Kidney epithelial cell (primary cell): Measurements from ENCODE around the gene SHQ1. TPM values are rescaled to one million over a fixed set of nuclear protein-coding genes. Genes with fewer than 3 reads are reported as not detected.
"Not testable (repeated sequence)": the region's sequence is repeated elsewhere in the genome, so short reads cannot be mapped to it uniquely, and the experiment has no call there.

ENCODE experiments used
- DNase-seq: peaks from one replicate; pipeline ENCODE4 v3.0.0-alpha.2; 2010; ENCODE audit warnings: low read depth
- H3K27me3 ChIP-seq: 2 replicates; pipeline ENCODE4 v1.6.0; 2011; ENCODE audit warnings: low read length; ENCODE audit not compliant: control insufficient read depth, insufficient read depth
- H3K36me3 ChIP-seq: 2 replicates; pipeline ENCODE4 v1.5.1; 2011; ENCODE audit warnings: low read length; ENCODE audit not compliant: control insufficient read depth, insufficient read depth
- H3K4me3 ChIP-seq: 2 replicates; pipeline ENCODE4 v1.5.1; 2011; ENCODE audit warnings: low read depth, mild to moderate bottlenecking, control low read depth, low read length
- total RNA-seq: library from RNA; depleted of rRNA; stranded (reverse); fragments of >200 nt; gene quantifications from 2 replicates; pipeline ENCODE4 v1.2.3, GENCODE V29; 2015
- TF ChIP-seq, protein P1 (sequence below): IDR thresholded peaks from 2 replicates; pipeline ENCODE4 v1.5.1; 2011; ENCODE audit warnings: mild to moderate bottlenecking, moderate library complexity, low read length, control low read depth, inconsistent platforms; ENCODE audit not compliant: insufficient read depth, poor library complexity, severe bottlenecking

SHQ1 gene
- total RNA-seq, 1 donor from 2014 or later: 18.6 TPM

GRCh38 chr3:72721683-72722381, 126.4 kb downstream of the SHQ1 start:
- H3K4me3 ChIP-seq: no peak overlapping the region
- no peaks in the 10 kb centered on the region for H3K36me3 ChIP-seq
- TF ChIP-seq, protein P1, sequence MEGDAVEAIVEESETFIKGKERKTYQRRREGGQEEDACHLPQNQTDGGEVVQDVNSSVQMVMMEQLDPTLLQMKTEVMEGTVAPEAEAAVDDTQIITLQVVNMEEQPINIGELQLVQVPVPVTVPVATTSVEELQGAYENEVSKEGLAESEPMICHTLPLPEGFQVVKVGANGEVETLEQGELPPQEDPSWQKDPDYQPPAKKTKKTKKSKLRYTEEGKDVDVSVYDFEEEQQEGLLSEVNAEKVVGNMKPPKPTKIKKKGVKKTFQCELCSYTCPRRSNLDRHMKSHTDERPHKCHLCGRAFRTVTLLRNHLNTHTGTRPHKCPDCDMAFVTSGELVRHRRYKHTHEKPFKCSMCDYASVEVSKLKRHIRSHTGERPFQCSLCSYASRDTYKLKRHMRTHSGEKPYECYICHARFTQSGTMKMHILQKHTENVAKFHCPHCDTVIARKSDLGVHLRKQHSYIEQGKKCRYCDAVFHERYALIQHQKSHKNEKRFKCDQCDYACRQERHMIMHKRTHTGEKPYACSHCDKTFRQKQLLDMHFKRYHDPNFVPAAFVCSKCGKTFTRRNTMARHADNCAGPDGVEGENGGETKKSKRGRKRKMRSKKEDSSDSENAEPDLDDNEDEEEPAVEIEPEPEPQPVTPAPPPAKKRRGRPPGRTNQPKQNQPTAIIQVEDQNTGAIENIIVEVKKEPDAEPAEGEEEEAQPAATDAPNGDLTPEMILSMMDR: no peak
- no peaks in the 10 kb centered on the region for H3K27me3 ChIP-seq
- DNase-seq: no peak

- Histone ChIP-seq H3K36me3 (no peaks in the 10 kb centered on the region), H3K4me3 (no peak overlapping the region), H3K27me3 (no peaks in the 10 kb centered on the region)
- no peak for DNase-seq
- TF ChIP-seq, protein P1: no peak
Measured at GRCh38 chr3:72720566-72720965, 127.7 kb downstream of the SHQ1 start.

DNA sequence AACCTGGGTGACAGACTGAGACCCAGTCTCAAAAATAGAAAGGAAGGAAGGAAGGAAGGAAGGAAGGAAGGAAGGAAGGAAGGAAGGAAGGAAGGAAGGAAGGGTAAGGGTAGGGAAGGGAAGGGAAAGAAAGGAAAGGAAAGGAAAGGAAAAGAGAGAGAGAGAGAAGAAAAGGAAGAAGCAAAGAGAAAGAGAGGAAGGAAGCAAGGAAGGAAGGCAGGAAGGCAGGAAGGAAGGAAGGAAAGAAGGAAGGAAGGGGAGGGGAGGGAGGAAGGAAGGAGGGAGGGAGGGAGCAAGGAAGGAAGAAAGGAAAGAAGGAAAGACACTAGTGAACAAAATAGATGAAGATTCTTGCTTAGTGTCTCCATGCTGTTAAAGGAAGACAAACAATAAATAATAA, 129.1 kb downstream of the SHQ1 start:
- Histone ChIP-seq H3K36me3 (no peaks in the 10 kb centered on the region), H3K27me3 (no peaks in the 10 kb centered on the region), H3K4me3 (no peak overlapping the region)
- TF ChIP-seq, protein P1: no peak
- no peak for DNase-seq

GRCh38 chr3:72714135-72714534, 134.1 kb downstream of the SHQ1 start:
- not testable (repeated sequence) for H3K4me3 ChIP-seq, DNase-seq, H3K36me3 ChIP-seq, H3K27me3 ChIP-seq

- H3K4me3 ChIP-seq, DNase-seq, H3K36me3 ChIP-seq, H3K27me3 ChIP-seq: not testable (repeated sequence)
Measured at GRCh38 chr3:72710471-72710870, 137.8 kb downstream of the SHQ1 start.

- Histone ChIP-seq H3K27me3 (no peaks in the 10 kb centered on the region), H3K36me3 (no peaks in the 10 kb centered on the region), H3K4me3 (no peak overlapping the region)
- TF ChIP-seq, protein P1: no peak
- no peak for DNase-seq
Measured at GRCh38 chr3:72708441-72708840, 139.8 kb downstream of the SHQ1 start.

DNA sequence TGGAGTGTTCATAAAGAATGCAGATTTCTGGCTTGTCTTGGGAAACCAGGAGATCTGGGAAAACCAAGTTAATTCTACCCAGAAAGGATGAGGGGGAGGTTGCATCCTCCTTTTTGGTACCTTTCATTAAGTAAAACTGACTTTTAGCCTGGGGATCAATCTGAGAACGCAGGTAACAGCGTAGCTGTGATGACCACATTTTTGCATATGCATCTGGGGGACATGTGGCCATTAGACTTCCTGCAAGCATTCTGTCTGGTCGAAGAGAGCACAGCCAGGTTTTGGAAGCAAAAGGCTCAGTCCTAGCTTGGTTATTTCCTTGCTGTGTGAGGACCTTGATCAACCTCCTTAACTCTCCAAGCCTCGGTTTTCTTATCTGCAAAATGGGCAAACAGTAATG, 145.2 kb downstream of the SHQ1 start:
- H3K27me3 ChIP-seq: no peaks in the 10 kb centered on the region
- no peak for DNase-seq
- TF ChIP-seq, protein P1: no peak
- H3K36me3 ChIP-seq: no peaks in the 10 kb centered on the region
- H3K4me3 ChIP-seq: no peak overlapping the region
